ENCODE measurements around the gene CILP2.
A peak's percentile ranks its signal among the peaks of the same experiment; 100 is the strongest.

CILP2 gene

GRCh38 chr19:19514215-19514657 is 23.8 kb upstream of the CILP2 start:
- no peak for DNase-seq (ENCODE audit: low spot score)
- ChIA-PET POLR2A (ENCODE audit: low non-redundant PET) (no interaction called here), CTCF (interaction anchor here (1.2 kb wide), 1 partner anchor 9 kb away, joined by 3 read pairs; no protein-coding TSS in a partner anchor)
- no peak for TF ChIP-seq CTCF (conservative IDR thresholded peaks at IDR 0.05; ENCODE audit: low read depth)
- H3K27ac ChIP-seq: no peak overlapping the region; the same call in 1 of the 2 replicates

- CTCF ChIA-PET: interaction anchor here (0.7 to 1.2 kb wide), 5 partner anchors 10 to 159 kb away, joined by 3 to 4 read pairs (median 3); no protein-coding TSS in a partner anchor
- DNase-seq (ENCODE audit: low spot score): no peak
- POLR2A ChIA-PET (ENCODE audit: low non-redundant PET): interaction anchor here (0.6 kb wide), 1 partner anchor 41 kb away, joined by 3 read pairs; no protein-coding TSS in a partner anchor
- H3K27ac ChIP-seq: peak within 1 kb of the TSS; percentile 80
- TF ChIP-seq CTCF (conservative IDR thresholded peaks at IDR 0.05; ENCODE audit: low read depth): no peak
Observed at GRCh38 chr19:19514881-19515641, 23.0 kb upstream of the CILP2 start, which contains the start of gene TSSK6. Gene TSSK6, minus strand, starts transcription at chr19:19515548. Its CDS starts 121 bp downstream, at chr19:19515427.

- ChIA-PET POLR2A (ENCODE audit: low non-redundant PET) (interaction anchor here (0.6 kb wide), 1 partner anchor 306 kb away, joined by 3 read pairs; the partner anchor contains the start of gene ZNF506), CTCF (interaction anchor here (0.6 to 1.4 kb wide), 5 partner anchors 14 to 377 kb away, joined by 3 to 5 read pairs (median 4); no protein-coding TSS in a partner anchor)
- peak within 1 kb of the TSS; percentile 80 for H3K27ac ChIP-seq
- TF ChIP-seq CTCF (conservative IDR thresholded peaks at IDR 0.05; ENCODE audit: low read depth): no peak; the same call in 1 of the 2 replicates
- peak; percentile 87 for DNase-seq (ENCODE audit: low spot score)
Observed at GRCh38 chr19:19515642-19516519, 22.2 kb upstream of the CILP2 start, which contains the start of gene NDUFA13. Gene NDUFA13, plus strand, starts transcription at chr19:19516225. Its CDS starts 14 bp downstream, at chr19:19516239.

- CTCF ChIA-PET: no interaction called here
Observed at GRCh38 chr19:19517235-19517619, 20.8 kb upstream of the CILP2 start.

GRCh38 chr19:19520989-19521388 is 17.1 kb upstream of the CILP2 start:
- ChIA-PET POLR2A (ENCODE audit: low non-redundant PET) (no interaction called here), CTCF (no interaction called here)
- TF ChIP-seq CTCF (conservative IDR thresholded peaks at IDR 0.05; ENCODE audit: low read depth): no peak
- no peak overlapping the region for H3K27ac ChIP-seq
- no peak for DNase-seq (ENCODE audit: low spot score)

More at GRCh38 chr19:19517235-19517619, 20.8 kb upstream of the CILP2 start:
- no peak for TF ChIP-seq CTCF (conservative IDR thresholded peaks at IDR 0.05; ENCODE audit: low read depth)
- peak overlapping the region; percentile 80 for H3K27ac ChIP-seq
- DNase-seq (ENCODE audit: low spot score): no peak
- POLR2A ChIA-PET (ENCODE audit: low non-redundant PET): no interaction called here

- ChIA-PET CTCF (no interaction called here), POLR2A (ENCODE audit: low non-redundant PET) (no interaction called here)
- no peak for DNase-seq (ENCODE audit: low spot score)
- H3K27ac ChIP-seq: no peak overlapping the region
- TF ChIP-seq CTCF (conservative IDR thresholded peaks at IDR 0.05; ENCODE audit: low read depth): no peak
Observed at GRCh38 chr19:19523177-19523576, 14.9 kb upstream of the CILP2 start.
